ENCODE measurements around the gene IGSF6. TPM values are rescaled to one million over a fixed set of nuclear protein-coding genes. Genes with fewer than 3 reads are reported as not detected.

The IGSF6 gene
- total RNA-seq, 1 donor from 2014 or later = not detected

DNA sequence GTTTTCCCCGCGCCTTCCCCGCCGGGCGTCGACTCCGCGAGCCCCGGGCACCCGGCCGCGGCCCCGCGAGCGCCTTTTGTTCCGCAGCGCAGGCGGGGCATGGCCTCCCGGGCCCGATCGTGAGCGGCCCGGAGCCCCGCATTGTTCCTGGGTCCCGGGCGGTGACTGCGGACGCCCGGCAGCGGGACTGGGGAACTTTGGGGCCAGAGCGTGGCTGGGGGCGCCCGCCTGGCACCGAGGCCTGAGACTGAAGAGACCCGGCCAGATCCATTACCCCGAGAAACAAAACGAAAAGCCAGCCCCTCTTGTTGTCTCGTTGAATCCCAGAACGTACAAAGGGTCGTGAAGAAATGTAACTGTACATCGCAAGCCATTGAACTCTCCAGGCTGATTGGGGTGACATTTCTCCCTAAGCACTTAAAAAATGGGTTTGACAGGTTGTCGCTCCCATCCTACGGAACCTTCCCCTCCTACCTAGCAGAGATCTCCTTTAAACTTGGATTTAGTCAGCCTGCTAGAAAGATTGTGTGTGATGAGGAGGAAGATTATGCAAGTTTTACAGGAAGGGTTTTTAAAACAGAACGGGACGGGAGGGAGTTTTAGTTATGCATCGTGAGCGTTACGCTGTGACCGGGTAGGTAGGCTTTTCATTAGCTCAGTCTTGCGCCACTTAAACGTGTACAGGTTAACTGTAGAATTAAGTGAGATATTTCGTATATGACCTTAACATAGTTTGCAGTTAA is 52.2 kb downstream of the IGSF6 start:
- Mint-ChIP-seq H3K4me1 (ENCODE audit: unreplicated experiment) (peaks cover 26% of the 10 kb centered on the region), H3K27ac (ENCODE audit: unreplicated experiment) (peak overlapping the region; percentile 93), H3K4me3 (ENCODE audit: unreplicated experiment) (peak overlapping the region; percentile 89), H3K27me3 (ENCODE audit: unreplicated experiment) (no peaks in the 10 kb centered on the region), H3K36me3 (ENCODE audit: unreplicated experiment) (no peaks in the 10 kb centered on the region), H3K9me3 (ENCODE audit: unreplicated experiment) (no peaks in the 10 kb centered on the region)
- no peak for DNase-seq (ENCODE audit: extremely low spot score, unreplicated experiment)
- TF ChIP-seq, protein P1, sequence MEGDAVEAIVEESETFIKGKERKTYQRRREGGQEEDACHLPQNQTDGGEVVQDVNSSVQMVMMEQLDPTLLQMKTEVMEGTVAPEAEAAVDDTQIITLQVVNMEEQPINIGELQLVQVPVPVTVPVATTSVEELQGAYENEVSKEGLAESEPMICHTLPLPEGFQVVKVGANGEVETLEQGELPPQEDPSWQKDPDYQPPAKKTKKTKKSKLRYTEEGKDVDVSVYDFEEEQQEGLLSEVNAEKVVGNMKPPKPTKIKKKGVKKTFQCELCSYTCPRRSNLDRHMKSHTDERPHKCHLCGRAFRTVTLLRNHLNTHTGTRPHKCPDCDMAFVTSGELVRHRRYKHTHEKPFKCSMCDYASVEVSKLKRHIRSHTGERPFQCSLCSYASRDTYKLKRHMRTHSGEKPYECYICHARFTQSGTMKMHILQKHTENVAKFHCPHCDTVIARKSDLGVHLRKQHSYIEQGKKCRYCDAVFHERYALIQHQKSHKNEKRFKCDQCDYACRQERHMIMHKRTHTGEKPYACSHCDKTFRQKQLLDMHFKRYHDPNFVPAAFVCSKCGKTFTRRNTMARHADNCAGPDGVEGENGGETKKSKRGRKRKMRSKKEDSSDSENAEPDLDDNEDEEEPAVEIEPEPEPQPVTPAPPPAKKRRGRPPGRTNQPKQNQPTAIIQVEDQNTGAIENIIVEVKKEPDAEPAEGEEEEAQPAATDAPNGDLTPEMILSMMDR (IDR thresholded peaks at IDR 0.05) = no peak

DNA sequence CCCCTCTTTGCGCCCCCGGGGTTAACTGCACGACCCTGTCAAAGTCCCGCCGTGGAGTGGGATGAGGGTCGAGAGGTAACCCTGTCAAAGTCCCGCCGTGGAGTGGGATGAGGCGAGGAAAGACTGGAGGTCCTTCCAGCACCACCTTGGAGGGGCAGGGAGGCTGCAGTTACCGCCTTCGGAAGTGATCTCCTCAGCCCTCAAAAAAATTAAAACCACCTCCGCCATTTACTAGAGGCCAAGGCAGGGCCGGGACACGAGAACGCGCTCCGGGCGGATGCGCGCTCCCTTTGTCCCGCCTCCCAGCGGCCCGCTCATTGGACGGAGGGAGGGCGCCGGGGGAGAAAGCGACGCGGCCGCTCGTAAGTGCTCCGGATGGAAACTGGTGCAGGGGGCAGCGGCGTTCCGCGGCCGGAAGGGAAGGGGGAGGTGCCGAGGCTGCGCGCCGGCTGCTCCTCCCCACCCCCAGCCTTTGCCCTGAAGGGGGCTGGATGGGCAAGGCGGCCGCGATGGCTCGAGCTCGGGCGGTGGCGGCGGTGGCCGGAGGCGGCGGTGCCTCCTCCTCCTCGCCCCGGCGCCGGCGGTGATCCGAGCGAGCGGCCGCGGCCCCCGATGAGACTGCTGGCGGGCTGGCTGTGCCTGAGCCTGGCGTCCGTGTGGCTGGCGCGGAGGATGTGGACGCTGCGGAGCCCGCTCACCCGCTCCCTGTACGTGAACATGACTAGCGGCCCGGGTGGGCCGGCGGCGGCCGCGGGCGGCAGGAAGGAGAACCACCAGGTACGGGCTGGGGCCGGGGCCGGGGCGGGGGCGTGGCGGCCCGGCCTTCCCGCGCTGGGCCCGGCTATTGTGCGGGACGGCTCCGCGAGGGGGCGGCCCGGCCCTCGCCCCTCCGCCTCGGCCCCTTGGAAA is 53.0 kb downstream of the IGSF6 start, which contains the start of gene METTL9:
Gene METTL9 (plus strand): TSS at position 456 of the 909 bp plus-strand sequence. CDS start 157 bp downstream, at position 613.
- peak; percentile 97 for DNase-seq (ENCODE audit: extremely low spot score, unreplicated experiment)
- H3K27ac Mint-ChIP-seq (ENCODE audit: unreplicated experiment) = peak within 1 kb of the TSS; percentile 93
- TF ChIP-seq, protein P1 (IDR thresholded peaks at IDR 0.05) = no peak
- H3K4me1 Mint-ChIP-seq (ENCODE audit: unreplicated experiment) = peaks cover 27% of the 10 kb centered on the region
- H3K4me3 Mint-ChIP-seq (ENCODE audit: unreplicated experiment) = peak within 1 kb of the TSS; percentile 89
- H3K27me3 Mint-ChIP-seq (ENCODE audit: unreplicated experiment) = no peaks in the 10 kb centered on the region
- H3K36me3 Mint-ChIP-seq (ENCODE audit: unreplicated experiment) = no peaks in the 10 kb centered on the region
- H3K9me3 Mint-ChIP-seq (ENCODE audit: unreplicated experiment) = no peaks in the 10 kb centered on the region

DNA sequence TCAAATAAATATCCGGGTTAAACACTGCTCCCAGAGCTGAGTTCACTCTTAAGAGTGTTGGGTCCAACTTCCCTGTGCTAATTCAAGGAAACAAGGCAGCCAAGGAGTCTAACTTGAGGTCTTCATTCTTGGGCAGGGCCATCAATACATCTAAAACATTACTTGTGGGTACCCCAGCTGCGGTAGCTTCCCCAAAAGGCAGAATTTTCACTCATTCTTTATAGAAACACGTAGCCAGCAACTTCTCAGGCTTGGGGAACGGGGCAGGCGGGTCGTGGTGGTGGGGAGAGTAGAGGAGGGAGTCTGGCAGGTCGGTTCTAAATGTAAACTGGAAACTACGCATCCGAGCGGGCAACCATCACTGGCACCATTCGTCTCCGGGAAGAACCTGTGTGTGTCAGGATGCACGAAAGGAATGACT is 53.7 kb downstream of the IGSF6 start:
- peaks cover 28% of the 10 kb centered on the region for H3K4me1 Mint-ChIP-seq (ENCODE audit: unreplicated experiment)
- H3K27ac Mint-ChIP-seq (ENCODE audit: unreplicated experiment) = peak overlapping the region; percentile 86
- H3K27me3 Mint-ChIP-seq (ENCODE audit: unreplicated experiment) = no peaks in the 10 kb centered on the region
- H3K9me3 Mint-ChIP-seq (ENCODE audit: unreplicated experiment) = no peaks in the 10 kb centered on the region
- TF ChIP-seq, protein P1 (IDR thresholded peaks at IDR 0.05) = no peak
- no peaks in the 10 kb centered on the region for H3K36me3 Mint-ChIP-seq (ENCODE audit: unreplicated experiment)
- no peak for DNase-seq (ENCODE audit: extremely low spot score, unreplicated experiment)
- H3K4me3 Mint-ChIP-seq (ENCODE audit: unreplicated experiment) = peak overlapping the region; percentile 81

DNA sequence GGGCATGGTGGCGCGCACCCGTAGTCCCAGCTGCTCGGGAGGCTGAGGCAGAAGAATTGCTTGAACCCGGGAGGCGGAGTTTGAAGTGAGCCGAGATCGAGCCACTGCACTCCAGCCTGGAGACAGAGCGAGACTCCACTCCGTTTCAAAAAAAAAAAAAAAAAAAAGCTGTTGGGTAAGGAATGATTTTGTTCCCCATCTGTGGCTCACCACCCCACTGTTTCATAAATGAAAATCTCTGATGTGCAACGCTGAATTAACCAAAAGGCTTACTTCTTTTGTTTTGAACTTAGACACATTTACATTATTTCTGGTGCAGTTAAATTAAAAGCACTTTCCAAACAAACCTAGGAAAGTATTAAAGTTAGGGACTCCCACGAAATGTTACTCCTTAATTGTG is 54.2 kb downstream of the IGSF6 start:
- Mint-ChIP-seq H3K4me3 (ENCODE audit: unreplicated experiment) (peak overlapping the region; percentile 81), H3K4me1 (ENCODE audit: unreplicated experiment) (peaks cover 28% of the 10 kb centered on the region), H3K27me3 (ENCODE audit: unreplicated experiment) (no peaks in the 10 kb centered on the region), H3K36me3 (ENCODE audit: unreplicated experiment) (no peaks in the 10 kb centered on the region), H3K27ac (ENCODE audit: unreplicated experiment) (peak overlapping the region; percentile 86), H3K9me3 (ENCODE audit: unreplicated experiment) (no peaks in the 10 kb centered on the region)
- DNase-seq (ENCODE audit: extremely low spot score, unreplicated experiment) = no peak
- TF ChIP-seq, protein P1 (IDR thresholded peaks at IDR 0.05) = no peak
